H4 (cell line): Measurements from ENCODE around the gene KIF19. TPM values are rescaled to one million over a fixed set of nuclear protein-coding genes. Genes with fewer than 3 reads are reported as not detected.

ENCODE experiments used
- DNase-seq: peaks from one replicate; pipeline ENCODE4 v3.0.0-alpha.2; 2015; ENCODE audit warnings: low spot score
- total RNA-seq: library from RNA; depleted of rRNA; stranded (reverse); fragments of >200 nt; shearing (Covaris generic); gene quantifications from 2 replicates; pipeline ENCODE4 v1.2.3, GENCODE V29; 2014

Gene KIF19
- total RNA-seq, 1 experiment from 2014 or later: not detected

- DNase-seq: no peak
Observed at GRCh38 chr17:74339537-74340195, 13.6 kb downstream of the KIF19 start.

GRCh38 chr17:74340470-74341023 lies 14.5 kb downstream of the KIF19 start:
- no peak for DNase-seq

GRCh38 chr17:74342224-74342623 lies 16.2 kb downstream of the KIF19 start:
- DNase-seq: no peak

GRCh38 chr17:74343121-74343520 lies 17.1 kb downstream of the KIF19 start:
- no peak for DNase-seq

GRCh38 chr17:74343526-74344284 lies 17.7 kb downstream of the KIF19 start:
- no peak for DNase-seq

GRCh38 chr17:74344658-74345057 lies 18.6 kb downstream of the KIF19 start:
- DNase-seq: no peak

- peak; percentile 48 for DNase-seq
Observed at GRCh38 chr17:74345433-74346241, 19.6 kb downstream of the KIF19 start.

GRCh38 chr17:74347646-74348045 lies 21.6 kb downstream of the KIF19 start:
- DNase-seq: no peak

GRCh38 chr17:74349120-74349519 lies 23.1 kb downstream of the KIF19 start:
- DNase-seq: no peak

- no peak for DNase-seq
Observed at GRCh38 chr17:74350486-74350885, 24.5 kb downstream of the KIF19 start.

- no peak for DNase-seq
Observed at GRCh38 chr17:74351552-74352210, 25.7 kb downstream of the KIF19 start.

- DNase-seq: no peak
Observed at GRCh38 chr17:74353446-74354060, 27.5 kb downstream of the KIF19 start.

GRCh38 chr17:74354123-74354522 lies 28.1 kb downstream of the KIF19 start:
- peak; percentile 36 for DNase-seq

GRCh38 chr17:74354561-74354960 lies 28.5 kb downstream of the KIF19 start:
- no peak for DNase-seq

- no peak for DNase-seq
Observed at GRCh38 chr17:74355065-74355464, 29.0 kb downstream of the KIF19 start.

- no peak for DNase-seq
Observed at GRCh38 chr17:74356646-74357465, 30.8 kb downstream of the KIF19 start.

GRCh38 chr17:74357466-74357809 lies 31.4 kb downstream of the KIF19 start:
- DNase-seq: no peak

- DNase-seq: no peak
Observed at GRCh38 chr17:74358697-74359096, 32.7 kb downstream of the KIF19 start.

- no peak for DNase-seq
Observed at GRCh38 chr17:74359916-74360315, 33.9 kb downstream of the KIF19 start.

GRCh38 chr17:74360899-74361229 lies 34.8 kb downstream of the KIF19 start:
- no peak for DNase-seq
